Natural killer cell (primary cell): ENCODE data around the gene RBP7. TPM values are rescaled to one million over a fixed set of nuclear protein-coding genes. Genes with fewer than 3 reads are reported as not detected.
"Not testable (repeated sequence)": the region's sequence is repeated elsewhere in the genome, so short reads cannot be mapped to it uniquely, and the experiment has no call there.

ENCODE experiments used
- ATAC-seq, 3 donors: fragments of 150-1000 bp in 2 of 3; fragments of 200-7000 bp in 1 of 3; cut with Tn5 transposase; 1 replicate in 1 of 3; 2 replicates in 2 of 3; pipeline ENCODE4 v1.10.0; 2021; ENCODE audit warnings: mild to moderate bottlenecking in 2 of 3, moderate library complexity in 2 of 3
- DNase-seq, 2 donors: peaks; one replicate each; pipeline versions ENCODE4 v3.0.0 to v3.0.0-alpha.2; 2013 to 2021; ENCODE audit warnings: mixed read lengths in 1 of 2
- H3K27ac ChIP-seq: one replicate; pipeline ENCODE4 v1.5.1; 2013; ENCODE audit warnings: mild to moderate bottlenecking, low read length
- H3K27me3 ChIP-seq: one replicate; pipeline ENCODE4 v1.6.1; 2013; ENCODE audit warnings: low read length; ENCODE audit not compliant: control insufficient read depth, insufficient read depth
- H3K36me3 ChIP-seq: one replicate; pipeline ENCODE4 v1.6.1; 2013; ENCODE audit warnings: low read length; ENCODE audit not compliant: control insufficient read depth, insufficient read depth
- H3K4me1 ChIP-seq: one replicate; pipeline ENCODE4 v1.6.1; 2013; ENCODE audit warnings: low read length; ENCODE audit not compliant: control insufficient read depth, insufficient read depth
- H3K4me3 ChIP-seq: one replicate; pipeline ENCODE4 v1.5.1; 2013; ENCODE audit warnings: low read length
- H3K9me3 ChIP-seq: one replicate; pipeline ENCODE4 v1.6.1; 2013; ENCODE audit warnings: low read length; ENCODE audit not compliant: control insufficient read depth, insufficient read depth
- H3K27ac Mint-ChIP-seq, 2 donors: one replicate each; pipeline ENCODE4 v1.8.0; 2022; ENCODE audit warnings: mild to moderate bottlenecking in 2 of 2, mixed read lengths in 2 of 2, moderate library complexity in 1 of 2
- H3K27me3 Mint-ChIP-seq, 2 donors: one replicate each; pipeline ENCODE4 v1.8.0; 2022; ENCODE audit warnings: low read depth in 2 of 2, mixed read lengths in 2 of 2
- H3K36me3 Mint-ChIP-seq: one replicate; pipeline ENCODE4 v1.8.0; 2022; ENCODE audit warnings: mixed read lengths
- H3K4me1 Mint-ChIP-seq, 2 donors: one replicate each; pipeline ENCODE4 v1.8.0; 2022; ENCODE audit warnings: mixed read lengths in 2 of 2
- H3K4me3 Mint-ChIP-seq: one replicate; pipeline ENCODE4 v1.8.0; 2022; ENCODE audit warnings: mild to moderate bottlenecking, moderate library complexity, mixed read lengths
- H3K9me3 Mint-ChIP-seq, 2 donors: one replicate each; pipeline ENCODE4 v1.8.0; 2022; ENCODE audit warnings: mixed read lengths in 2 of 2
- WGBS: methylation state at CpG from one replicate; pipeline ENCODE4 v1.1.7; 2013; ENCODE audit warnings: missing lambda C conversion rate; ENCODE audit not compliant: insufficient coverage; 5-methylcytosine and 5-hydroxymethylcytosine counted together
- intact Hi-C: fragments of 100-400 bp; cut with micrococcal nuclease; formaldehyde crosslinking; loops from one replicate; pipeline ENCODE4 v1.14.2; 2022
- total RNA-seq, 4 donors: library from RNA; stranded (reverse); fragments of 120-200 nt in 1 of 4; gene quantifications; one replicate each; pipeline versions ENCODE4 v1.2.3 to v1.2.4, GENCODE V29; 2013 to 2022
- TF ChIP-seq, protein P1 (sequence below): fragments of 200-600 bp; IDR thresholded peaks from one replicate; pipeline ENCODE4 v1.8.0; 2022; ENCODE audit warnings: antibody characterized with exemption

Gene RBP7
- total RNA-seq, 3 donors from 2014 or later (not counting 1 experiment from before 2014, with no cell fraction given) = 0.89 to 2.3 (median 1.5) TPM

DNA sequence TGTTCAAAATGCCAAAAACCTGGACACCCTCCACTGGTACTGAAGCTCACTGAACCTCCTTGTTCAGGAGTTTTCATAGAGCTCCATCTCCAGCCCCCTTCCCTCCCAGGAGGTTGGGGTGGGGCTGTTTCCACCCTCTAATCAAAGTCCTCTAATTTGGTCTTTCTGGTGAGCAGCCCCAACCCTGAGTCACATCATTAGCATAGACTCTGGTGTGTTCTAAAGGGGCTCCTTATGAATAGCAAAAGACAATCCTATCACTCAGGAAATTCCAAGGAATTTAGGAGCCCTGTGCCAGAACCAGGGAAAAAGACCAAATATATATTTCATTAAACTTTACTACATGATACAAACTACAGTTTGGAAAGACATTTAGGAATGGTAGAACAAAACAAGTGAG, 22.5 kb downstream of the RBP7 start:
- H3K27me3 ChIP-seq = no peaks in the 10 kb centered on the region
- no peak for ATAC-seq
- H3K9me3 ChIP-seq = no peaks in the 10 kb centered on the region
- no peak overlapping the region for H3K4me3 ChIP-seq
- H3K9me3 Mint-ChIP-seq = no peaks in the 10 kb centered on the region
- no peaks in the 10 kb centered on the region for H3K36me3 ChIP-seq
- H3K36me3 Mint-ChIP-seq = no peaks in the 10 kb centered on the region
- H3K4me1 Mint-ChIP-seq = no peaks in the 10 kb centered on the region
- H3K4me3 Mint-ChIP-seq = no peak overlapping the region
- H3K27ac ChIP-seq = no peak overlapping the region
- H3K27me3 Mint-ChIP-seq = peaks cover 0 to 5% of the 10 kb centered on the region in 2 donors
- intact Hi-C loops = no loop called here
- H3K27ac Mint-ChIP-seq = no peak overlapping the region
- no peaks in the 10 kb centered on the region for H3K4me1 ChIP-seq
- no peak for DNase-seq
- TF ChIP-seq, protein P1, sequence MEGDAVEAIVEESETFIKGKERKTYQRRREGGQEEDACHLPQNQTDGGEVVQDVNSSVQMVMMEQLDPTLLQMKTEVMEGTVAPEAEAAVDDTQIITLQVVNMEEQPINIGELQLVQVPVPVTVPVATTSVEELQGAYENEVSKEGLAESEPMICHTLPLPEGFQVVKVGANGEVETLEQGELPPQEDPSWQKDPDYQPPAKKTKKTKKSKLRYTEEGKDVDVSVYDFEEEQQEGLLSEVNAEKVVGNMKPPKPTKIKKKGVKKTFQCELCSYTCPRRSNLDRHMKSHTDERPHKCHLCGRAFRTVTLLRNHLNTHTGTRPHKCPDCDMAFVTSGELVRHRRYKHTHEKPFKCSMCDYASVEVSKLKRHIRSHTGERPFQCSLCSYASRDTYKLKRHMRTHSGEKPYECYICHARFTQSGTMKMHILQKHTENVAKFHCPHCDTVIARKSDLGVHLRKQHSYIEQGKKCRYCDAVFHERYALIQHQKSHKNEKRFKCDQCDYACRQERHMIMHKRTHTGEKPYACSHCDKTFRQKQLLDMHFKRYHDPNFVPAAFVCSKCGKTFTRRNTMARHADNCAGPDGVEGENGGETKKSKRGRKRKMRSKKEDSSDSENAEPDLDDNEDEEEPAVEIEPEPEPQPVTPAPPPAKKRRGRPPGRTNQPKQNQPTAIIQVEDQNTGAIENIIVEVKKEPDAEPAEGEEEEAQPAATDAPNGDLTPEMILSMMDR = no peak

- peaks cover 0 to 3% of the 10 kb centered on the region in 2 donors for H3K27me3 Mint-ChIP-seq
- Histone ChIP-seq H3K27ac (no peak overlapping the region), H3K27me3 (no peaks in the 10 kb centered on the region), H3K4me1 (no peaks in the 10 kb centered on the region), H3K36me3 (no peaks in the 10 kb centered on the region), H3K4me3 (no peak overlapping the region), H3K9me3 (no peaks in the 10 kb centered on the region)
- H3K4me1 Mint-ChIP-seq = no peaks in the 10 kb centered on the region
- H3K27ac Mint-ChIP-seq = no peak overlapping the region
- no peaks in the 10 kb centered on the region for H3K9me3 Mint-ChIP-seq
- DNase-seq (no peak), ATAC-seq (no peak)
- WGBS = 93% methylated on average over 3 of the region's 3 CpGs
- TF ChIP-seq, protein P1 = no peak
- intact Hi-C loops = no loop called here
- H3K4me3 Mint-ChIP-seq = no peak overlapping the region
- H3K36me3 Mint-ChIP-seq = no peaks in the 10 kb centered on the region
Observed at GRCh38 chr1:10020086-10020485, 23.1 kb downstream of the RBP7 start.

DNA sequence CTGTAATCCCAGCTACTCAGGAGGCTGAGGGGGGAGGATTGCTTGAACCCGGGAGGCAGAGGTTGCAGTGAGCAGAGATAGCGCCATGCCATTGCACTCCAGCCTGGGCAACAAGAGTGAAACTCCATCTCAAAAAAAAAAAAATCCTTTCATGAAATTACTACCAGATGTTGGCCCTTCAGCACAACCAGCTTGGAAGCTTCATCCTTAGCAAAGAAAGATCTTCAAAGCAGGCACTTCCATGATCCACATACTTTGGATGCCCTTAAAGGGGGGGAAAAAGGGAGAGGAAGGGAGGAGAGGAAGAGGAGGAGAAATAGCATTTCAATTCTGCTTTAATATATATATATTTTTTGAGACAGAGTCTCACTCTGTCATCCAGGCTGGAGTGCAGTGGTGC, 23.6 kb downstream of the RBP7 start:
- H3K36me3 Mint-ChIP-seq, DNase-seq, H3K27ac Mint-ChIP-seq, H3K9me3 ChIP-seq, H3K9me3 Mint-ChIP-seq, ATAC-seq, H3K4me1 ChIP-seq, intact Hi-C loops, H3K4me1 Mint-ChIP-seq, H3K27me3 ChIP-seq, H3K4me3 ChIP-seq, H3K4me3 Mint-ChIP-seq, H3K27me3 Mint-ChIP-seq, H3K27ac ChIP-seq, H3K36me3 ChIP-seq: not testable (repeated sequence)
- WGBS = 83% methylated on average over 2 of the region's 2 CpGs

DNA sequence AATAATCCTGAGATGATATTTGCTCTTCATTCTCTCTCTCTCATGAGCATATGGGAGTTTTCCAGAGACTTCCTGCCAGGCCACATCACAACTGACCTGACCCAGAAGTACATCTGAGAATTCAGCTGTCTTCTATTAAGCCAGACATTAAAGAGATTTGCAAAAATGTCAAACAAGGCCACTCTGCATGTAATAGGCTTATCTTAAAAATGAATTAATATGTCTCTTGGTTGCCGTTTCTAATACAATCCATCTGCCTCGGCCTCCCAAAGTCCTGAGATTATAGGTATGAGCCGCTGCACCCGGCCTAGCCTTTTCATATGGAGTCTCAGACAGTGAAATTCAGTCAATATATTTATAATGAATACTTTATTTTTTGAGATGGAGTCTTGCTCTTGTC, 25.0 kb downstream of the RBP7 start:
- intact Hi-C loops, ATAC-seq, H3K36me3 ChIP-seq, H3K4me1 ChIP-seq, H3K27me3 Mint-ChIP-seq, H3K9me3 ChIP-seq, H3K27me3 ChIP-seq, DNase-seq, H3K27ac ChIP-seq, H3K4me1 Mint-ChIP-seq, H3K4me3 ChIP-seq, H3K4me3 Mint-ChIP-seq, H3K9me3 Mint-ChIP-seq, H3K36me3 Mint-ChIP-seq, H3K27ac Mint-ChIP-seq: not testable (repeated sequence)
- 91% methylated on average over 3 of the region's 4 CpGs for WGBS

- WGBS = 95% methylated on average over 7 of the region's 7 CpGs
- H3K36me3 ChIP-seq = no peaks in the 10 kb centered on the region
- TF ChIP-seq, protein P1 = no peak
- no peak overlapping the region for H3K4me3 ChIP-seq
- ATAC-seq (no peak), DNase-seq (no peak)
- peaks cover 0 to 3% of the 10 kb centered on the region in 2 donors for H3K27me3 Mint-ChIP-seq
- no peak overlapping the region for H3K27ac Mint-ChIP-seq
- no peaks in the 10 kb centered on the region for H3K4me1 Mint-ChIP-seq
- intact Hi-C loops = no loop called here
- H3K9me3 Mint-ChIP-seq = no peaks in the 10 kb centered on the region
- no peaks in the 10 kb centered on the region for H3K27me3 ChIP-seq
- H3K9me3 ChIP-seq = no peaks in the 10 kb centered on the region
- no peak overlapping the region for H3K4me3 Mint-ChIP-seq
- H3K4me1 ChIP-seq = no peaks in the 10 kb centered on the region
- H3K36me3 Mint-ChIP-seq = no peaks in the 10 kb centered on the region
- H3K27ac ChIP-seq = no peak overlapping the region
Observed at GRCh38 chr1:10022656-10023055, 25.6 kb downstream of the RBP7 start.
